ENCODE results near the gene SSBP3. TPM values are rescaled to one million over a fixed set of nuclear protein-coding genes. Genes with fewer than 3 reads are reported as not detected.

The SSBP3 gene
- total RNA-seq, 1 experiment from 2014 or later: 15.0 TPM

- H3K4me3 ChIP-seq (ENCODE audit: low read length): no peak overlapping the region
- H2AFZ ChIP-seq (ENCODE audit: low read length): no peak overlapping the region
- H3K4me2 ChIP-seq (ENCODE audit: low read length): no peak overlapping the region
- no peaks in the 10 kb centered on the region for H3F3A ChIP-seq (ENCODE audit: low read length, unreplicated experiment)
- H3K36me3 ChIP-seq (ENCODE audit: low read depth, low read length): no peaks in the 10 kb centered on the region
- no TSS peak for BruUV-seq (replicated peaks)
- POLR2A ChIA-PET (ENCODE audit: unreplicated experiment): no interaction called here
- ATAC-seq (no peak), DNase-seq (no peak)
- no peaks in the 10 kb centered on the region for H3K9me3 ChIP-seq (ENCODE audit: low read length)
- no peak for TF ChIP-seq CTCF (conservative IDR thresholded peaks at IDR 0.05; ENCODE audit: low read depth, low read length)
- no peak for TF ChIP-seq EZH2 (IDR thresholded peaks at IDR 0.05; ENCODE audit: low read length, unreplicated experiment)
- intact Hi-C loops (cut with micrococcal nuclease): no loop called here
- no peaks in the 10 kb centered on the region for H3K27me3 ChIP-seq (ENCODE audit: low read length)
- no peaks in the 10 kb centered on the region for H3K4me1 ChIP-seq (ENCODE audit: insufficient read depth, low read length)
- H3K9me2 ChIP-seq (replicated peaks; ENCODE audit: low read length): no peaks in the 10 kb centered on the region
- H4K20me1 ChIP-seq (ENCODE audit: low read length): no peaks in the 10 kb centered on the region
- H3K79me2 ChIP-seq (ENCODE audit: low read length): no peaks in the 10 kb centered on the region
- H3K27ac ChIP-seq (ENCODE audit: low read length): no peak overlapping the region
- CTCF ChIA-PET: interaction anchor here (0.6 kb wide), 1 partner anchor 147 kb away, joined by 8 read pairs; no protein-coding TSS in a partner anchor
- no peak overlapping the region for H3K9ac ChIP-seq (ENCODE audit: low read length)
Observed at GRCh38 chr1:54342288-54342687, 63.9 kb downstream of the SSBP3 start.

- no peak for DNase-seq
- H3K4me1 ChIP-seq (ENCODE audit: insufficient read depth, low read length): no peaks in the 10 kb centered on the region
- H3K27me3 ChIP-seq (ENCODE audit: low read length): no peaks in the 10 kb centered on the region
- H3K79me2 ChIP-seq (ENCODE audit: low read length): no peaks in the 10 kb centered on the region
- H3K9me3 ChIP-seq (ENCODE audit: low read length): no peaks in the 10 kb centered on the region
- no peak overlapping the region for H3K4me3 ChIP-seq (ENCODE audit: low read length)
- TF ChIP-seq CTCF (conservative IDR thresholded peaks at IDR 0.05; ENCODE audit: low read depth, low read length) (no peak), EZH2 (IDR thresholded peaks at IDR 0.05; ENCODE audit: low read length, unreplicated experiment) (no peak), EZH2phosphoT487 (IDR thresholded peaks at IDR 0.05; ENCODE audit: borderline replicate concordance, low read length) (no peak)
- BruUV-seq (replicated peaks): no TSS peak
- H3K9me2 ChIP-seq (replicated peaks; ENCODE audit: low read length): no peaks in the 10 kb centered on the region
- ChIA-PET POLR2A (ENCODE audit: unreplicated experiment) (no interaction called here), CTCF (no interaction called here)
- no peak for ATAC-seq
- H3K36me3 ChIP-seq (ENCODE audit: low read depth, low read length): no peaks in the 10 kb centered on the region
- H3F3A ChIP-seq (ENCODE audit: low read length, unreplicated experiment): no peaks in the 10 kb centered on the region
- H2AFZ ChIP-seq (ENCODE audit: low read length): no peak overlapping the region
- no peaks in the 10 kb centered on the region for H4K20me1 ChIP-seq (ENCODE audit: low read length)
- no peak overlapping the region for H3K27ac ChIP-seq (ENCODE audit: low read length)
- no peak overlapping the region for H3K4me2 ChIP-seq (ENCODE audit: low read length)
- no peak overlapping the region for H3K9ac ChIP-seq (ENCODE audit: low read length)
- intact Hi-C loops (cut with micrococcal nuclease): no loop called here
Observed at GRCh38 chr1:54341763-54342162, 64.4 kb downstream of the SSBP3 start.

DNA sequence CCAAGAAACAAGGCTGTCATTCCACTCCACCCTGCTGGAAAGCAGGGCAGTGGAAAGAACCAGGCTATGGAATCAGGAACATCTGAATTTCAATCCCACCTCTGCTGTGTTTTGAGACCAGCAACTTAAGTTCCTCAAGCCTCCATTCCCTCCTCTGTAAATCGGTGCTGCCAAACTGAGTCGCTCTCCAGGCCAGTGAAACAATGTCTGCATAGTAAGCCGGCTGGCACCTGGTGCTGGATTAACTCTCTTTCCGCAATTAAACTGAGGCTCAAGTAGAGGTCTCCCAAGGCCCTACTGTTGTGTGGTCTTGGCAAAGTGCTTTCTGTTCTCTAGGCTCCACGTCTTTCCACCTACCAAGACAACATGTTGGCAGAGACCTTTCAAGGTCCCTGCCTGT is 65.3 kb downstream of the SSBP3 start:
- H3K36me3 ChIP-seq (ENCODE audit: low read depth, low read length): no peaks in the 10 kb centered on the region
- no peaks in the 10 kb centered on the region for H4K20me1 ChIP-seq (ENCODE audit: low read length)
- no peak for DNase-seq
- no peak overlapping the region for H3K27ac ChIP-seq (ENCODE audit: low read length)
- no peak overlapping the region for H3K4me3 ChIP-seq (ENCODE audit: low read length)
- no peak for TF ChIP-seq EZH2 (IDR thresholded peaks at IDR 0.05; ENCODE audit: low read length, unreplicated experiment)
- TF ChIP-seq EZH2phosphoT487 (IDR thresholded peaks at IDR 0.05; ENCODE audit: borderline replicate concordance, low read length): no peak
- TF ChIP-seq CTCF (conservative IDR thresholded peaks at IDR 0.05; ENCODE audit: low read depth, low read length): no peak
- H3K4me1 ChIP-seq (ENCODE audit: insufficient read depth, low read length): no peaks in the 10 kb centered on the region
- no peak overlapping the region for H2AFZ ChIP-seq (ENCODE audit: low read length)
- intact Hi-C loops (cut with micrococcal nuclease): no loop called here
- H3K9me3 ChIP-seq (ENCODE audit: low read length): no peaks in the 10 kb centered on the region
- no TSS peak for BruUV-seq (replicated peaks)
- H3K9me2 ChIP-seq (replicated peaks; ENCODE audit: low read length): no peaks in the 10 kb centered on the region
- ChIA-PET POLR2A (ENCODE audit: unreplicated experiment) (no interaction called here), CTCF (no interaction called here)
- no peak overlapping the region for H3K4me2 ChIP-seq (ENCODE audit: low read length)
- H3F3A ChIP-seq (ENCODE audit: low read length, unreplicated experiment): no peaks in the 10 kb centered on the region
- H3K79me2 ChIP-seq (ENCODE audit: low read length): no peaks in the 10 kb centered on the region
- ATAC-seq: no peak
- H3K9ac ChIP-seq (ENCODE audit: low read length): no peak overlapping the region
- H3K27me3 ChIP-seq (ENCODE audit: low read length): no peaks in the 10 kb centered on the region
